ENCODE results near the gene AMOTL2.

The AMOTL2 gene

GRCh38 chr3:134378384-134378783, 4.1 kb upstream of the AMOTL2 start:
- no peak for DNase-seq

DNA sequence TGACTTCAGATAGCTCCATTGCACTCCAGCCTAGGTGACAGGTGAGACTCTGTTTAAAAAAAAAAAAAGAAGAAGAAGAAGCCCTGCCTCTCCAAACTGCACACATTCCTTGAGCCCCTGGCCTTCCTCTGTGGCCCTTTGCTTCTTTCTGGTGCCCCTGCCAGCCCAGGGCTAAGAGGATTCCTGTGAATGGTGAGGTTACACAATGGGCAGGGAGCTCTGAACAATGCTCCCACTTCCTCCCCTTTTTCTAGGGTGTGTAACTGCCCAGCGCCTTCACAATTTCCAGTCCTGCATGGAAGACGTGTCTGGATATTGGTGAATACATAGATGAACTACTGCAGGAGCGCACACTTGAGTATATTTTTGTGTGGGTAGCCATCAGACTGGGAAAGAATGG, 3.6 kb upstream of the AMOTL2 start:
- no peak for DNase-seq

GRCh38 chr3:134376786-134377426, 2.7 kb upstream of the AMOTL2 start:
- no peak for DNase-seq

GRCh38 chr3:134376385-134376765, 2.1 kb upstream of the AMOTL2 start:
- DNase-seq, result no peak

DNA sequence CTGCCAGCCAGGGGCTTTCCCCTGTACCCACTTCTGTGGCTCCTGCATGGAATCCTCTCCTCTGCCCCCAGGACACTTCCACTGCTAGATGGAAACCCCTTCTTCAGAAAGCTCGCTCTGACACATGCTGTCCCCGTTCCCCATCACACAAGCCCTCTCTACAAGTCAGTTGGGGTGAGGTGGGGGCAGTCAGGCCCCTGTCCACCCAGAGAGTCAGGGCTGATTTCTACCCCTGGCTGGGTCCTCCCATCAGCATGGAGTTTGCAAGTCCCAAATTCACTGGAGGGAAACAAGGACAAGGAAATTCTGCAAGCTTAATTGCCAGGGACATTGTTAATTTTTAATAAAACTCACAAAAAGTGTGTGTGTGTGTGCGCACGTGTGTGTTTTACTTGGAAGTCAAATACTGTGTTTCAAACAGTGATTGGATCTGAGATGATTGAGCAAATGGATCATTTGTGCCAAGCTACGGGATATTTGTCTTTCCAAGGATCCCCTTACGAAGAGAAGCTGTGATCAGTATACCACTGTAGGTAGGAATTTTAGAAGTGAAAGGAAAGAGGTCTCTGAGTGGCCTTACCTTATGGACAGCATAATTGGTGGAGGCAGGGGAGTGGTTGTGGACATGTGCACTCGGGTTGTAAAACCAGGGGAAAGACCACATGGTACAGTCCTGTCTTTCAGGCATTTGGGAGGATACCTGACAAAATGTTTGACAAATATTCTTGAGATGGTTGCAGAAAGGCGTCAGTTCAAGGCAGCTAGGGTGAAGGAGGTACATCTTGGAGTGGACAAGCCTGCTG, 1.5 kb upstream of the AMOTL2 start:
- no peak for DNase-seq

- no peak for DNase-seq
Observed at GRCh38 chr3:134374791-134375581, 739 bp upstream of the AMOTL2 start.

DNA sequence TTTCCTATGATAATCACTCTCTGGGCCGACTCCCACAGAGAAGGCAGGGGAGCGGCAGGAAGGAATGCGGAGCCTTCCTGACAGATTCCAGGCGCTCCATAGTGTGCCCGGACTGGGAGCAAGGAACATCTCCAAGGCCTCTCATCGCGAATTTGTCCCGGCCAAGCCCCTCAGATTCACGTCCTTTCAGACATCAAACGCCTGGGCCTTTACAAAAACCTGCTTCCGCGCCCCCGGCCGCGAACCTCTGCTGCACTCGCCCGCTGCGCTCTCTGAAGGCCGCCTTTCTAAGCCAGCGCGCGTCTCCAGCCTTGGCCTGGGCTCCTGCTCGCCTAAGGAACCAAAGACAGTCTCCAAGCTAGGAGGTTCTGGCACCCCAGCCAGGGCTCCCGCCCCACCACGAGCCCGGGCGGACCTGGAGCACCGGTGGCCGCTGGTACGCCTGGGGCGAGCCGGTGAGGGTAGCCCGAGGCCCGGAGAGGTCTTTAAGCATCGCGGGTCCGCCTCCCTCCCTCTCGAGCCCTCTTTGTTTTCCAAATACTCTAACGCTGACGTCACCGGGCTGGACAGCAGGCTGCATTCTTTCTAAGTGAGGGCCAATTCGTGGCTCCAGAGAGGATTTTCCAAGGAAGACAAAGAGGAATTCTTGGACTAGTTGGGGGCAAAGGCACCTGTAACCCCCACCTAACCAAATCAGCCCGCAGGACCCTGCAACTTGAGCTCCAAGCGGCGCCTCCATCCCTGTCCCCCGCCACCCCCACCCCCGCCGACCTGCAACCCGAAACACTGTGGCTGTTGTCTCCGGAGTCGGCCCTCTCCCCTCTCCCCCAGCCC, 759 bp downstream of the AMOTL2 start:
- no peak for DNase-seq

GRCh38 chr3:134372396-134373270, 1.6 kb downstream of the AMOTL2 start:
- DNase-seq, result no peak

DNA sequence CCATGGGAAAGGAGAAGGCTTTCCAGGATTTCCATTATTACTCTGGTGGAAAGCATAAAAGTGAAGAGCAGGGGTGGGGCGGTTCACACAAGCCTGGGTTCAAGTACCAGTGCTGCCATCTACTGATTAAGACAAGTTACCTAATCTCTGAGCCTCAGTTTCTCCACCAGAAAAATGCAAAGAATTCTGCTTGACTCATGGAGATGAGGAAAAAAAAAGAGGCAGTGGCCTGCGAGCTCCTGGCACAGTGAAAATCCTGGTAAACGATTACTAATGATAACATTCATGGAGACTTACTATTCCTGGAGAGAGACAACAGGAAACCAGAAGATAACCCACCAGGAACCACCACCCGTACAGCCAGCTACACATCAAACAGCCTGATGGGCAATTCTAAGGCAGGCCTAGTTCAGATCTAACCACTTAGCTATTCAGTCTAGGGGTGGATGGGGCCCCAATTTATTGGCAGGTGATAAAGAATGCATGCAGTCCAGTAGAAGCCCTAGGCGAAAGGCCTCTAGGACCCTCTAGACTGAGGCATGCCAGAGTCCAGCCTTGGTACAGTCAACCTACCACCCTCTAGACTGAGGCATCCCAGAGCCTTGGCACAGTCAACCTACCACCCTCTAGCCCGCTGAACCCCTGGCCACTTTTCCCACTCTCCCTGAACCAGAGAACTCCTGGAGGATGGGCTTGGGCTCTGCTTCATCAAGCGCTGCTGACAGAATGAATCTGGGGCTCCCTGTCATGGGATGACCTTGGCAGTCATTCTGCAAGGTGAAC, 2.5 kb downstream of the AMOTL2 start:
- DNase-seq, result no peak

GRCh38 chr3:134370611-134371531, 3.4 kb downstream of the AMOTL2 start:
- DNase-seq, result no peak

- no peak for DNase-seq
Observed at GRCh38 chr3:134369861-134370596, 4.2 kb downstream of the AMOTL2 start.

- no peak for DNase-seq
Observed at GRCh38 chr3:134369231-134369741, 5.0 kb downstream of the AMOTL2 start.

- DNase-seq, result no peak
Observed at GRCh38 chr3:134368751-134369105, 5.5 kb downstream of the AMOTL2 start.

DNA sequence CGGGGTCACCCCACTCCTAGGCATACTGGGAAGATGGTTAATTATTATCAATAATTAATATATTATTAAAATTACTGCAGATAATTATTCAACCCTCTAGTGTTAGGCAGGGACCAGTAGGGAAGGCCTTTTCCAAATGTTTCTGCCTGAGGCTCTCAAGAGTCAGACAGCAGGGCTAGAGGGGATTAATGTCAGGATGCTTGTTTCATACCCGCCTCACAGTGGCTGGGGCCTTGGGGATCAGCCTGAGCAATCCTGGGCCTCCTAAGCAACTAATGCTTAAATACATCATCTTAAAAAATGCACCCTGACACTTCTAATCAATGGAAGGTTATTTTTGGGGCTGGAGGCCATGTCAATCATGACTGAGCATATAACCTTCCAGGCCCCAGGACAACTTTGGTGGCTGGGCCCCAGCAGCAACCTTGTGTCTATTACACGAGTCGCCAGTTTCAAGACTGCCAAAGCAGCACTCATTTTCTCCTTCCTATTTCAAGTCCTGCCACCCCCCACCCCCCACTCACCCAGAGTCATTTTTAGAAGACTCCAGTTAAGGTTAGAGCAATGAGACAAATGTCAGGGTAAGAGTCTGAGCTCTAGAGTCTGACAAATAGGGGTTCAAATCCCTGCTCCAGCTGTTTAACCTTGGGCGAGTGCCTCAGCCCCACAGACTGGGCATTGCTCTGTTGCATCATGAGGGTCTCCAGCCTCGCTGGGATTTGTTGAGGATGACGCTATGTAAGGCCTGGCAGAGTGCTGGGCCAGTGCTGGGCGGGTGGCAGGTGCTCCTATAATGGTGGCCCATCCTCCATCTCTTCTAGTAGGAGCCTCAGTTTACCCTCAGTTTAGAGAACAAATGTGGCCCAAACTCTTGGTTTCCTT, 6.1 kb downstream of the AMOTL2 start:
- DNase-seq, result no peak

GRCh38 chr3:134366928-134367811, 7.1 kb downstream of the AMOTL2 start:
- DNase-seq, result no peak

- DNase-seq, result no peak
Observed at GRCh38 chr3:134366221-134366927, 7.9 kb downstream of the AMOTL2 start.
